IPS-18a (cell line): ENCODE data around the gene TOP2A.

Source experiments
- H3K27ac ChIP-seq: one replicate; pipeline ENCODE4 v1.5.1; 2013; ENCODE audit warnings: low read length
- H3K27me3 ChIP-seq: one replicate; pipeline ENCODE4 v1.6.1; 2013; ENCODE audit warnings: mild to moderate bottlenecking, low read length; ENCODE audit not compliant: control insufficient read depth, insufficient read depth
- H3K36me3 ChIP-seq: one replicate; pipeline ENCODE4 v1.6.1; 2013; ENCODE audit warnings: low read depth, low read length; ENCODE audit not compliant: control insufficient read depth
- H3K4me1 ChIP-seq: one replicate; pipeline ENCODE4 v1.6.1; 2013; ENCODE audit warnings: low read depth, low read length; ENCODE audit not compliant: control insufficient read depth
- H3K4me3 ChIP-seq: one replicate; pipeline ENCODE4 v1.5.1; 2013; ENCODE audit warnings: low read length
- H3K9ac ChIP-seq: one replicate; pipeline ENCODE4 v1.6.1; 2013; ENCODE audit warnings: mild to moderate bottlenecking, low read length, moderate library complexity
- H3K9me3 ChIP-seq: one replicate; pipeline ENCODE4 v1.6.1; 2013; ENCODE audit warnings: low read depth, low read length; ENCODE audit not compliant: control insufficient read depth

TOP2A gene

GRCh38 chr17:40458851-40459482 is 41.3 kb upstream of the TOP2A start:
- Histone ChIP-seq H3K9me3 (no peaks in the 10 kb centered on the region), H3K9ac (no peak overlapping the region), H3K36me3 (peaks cover 13% of the 10 kb centered on the region), H3K27me3 (no peaks in the 10 kb centered on the region), H3K4me1 (peaks cover 21% of the 10 kb centered on the region), H3K4me3 (no peak overlapping the region), H3K27ac (no peak overlapping the region)

DNA sequence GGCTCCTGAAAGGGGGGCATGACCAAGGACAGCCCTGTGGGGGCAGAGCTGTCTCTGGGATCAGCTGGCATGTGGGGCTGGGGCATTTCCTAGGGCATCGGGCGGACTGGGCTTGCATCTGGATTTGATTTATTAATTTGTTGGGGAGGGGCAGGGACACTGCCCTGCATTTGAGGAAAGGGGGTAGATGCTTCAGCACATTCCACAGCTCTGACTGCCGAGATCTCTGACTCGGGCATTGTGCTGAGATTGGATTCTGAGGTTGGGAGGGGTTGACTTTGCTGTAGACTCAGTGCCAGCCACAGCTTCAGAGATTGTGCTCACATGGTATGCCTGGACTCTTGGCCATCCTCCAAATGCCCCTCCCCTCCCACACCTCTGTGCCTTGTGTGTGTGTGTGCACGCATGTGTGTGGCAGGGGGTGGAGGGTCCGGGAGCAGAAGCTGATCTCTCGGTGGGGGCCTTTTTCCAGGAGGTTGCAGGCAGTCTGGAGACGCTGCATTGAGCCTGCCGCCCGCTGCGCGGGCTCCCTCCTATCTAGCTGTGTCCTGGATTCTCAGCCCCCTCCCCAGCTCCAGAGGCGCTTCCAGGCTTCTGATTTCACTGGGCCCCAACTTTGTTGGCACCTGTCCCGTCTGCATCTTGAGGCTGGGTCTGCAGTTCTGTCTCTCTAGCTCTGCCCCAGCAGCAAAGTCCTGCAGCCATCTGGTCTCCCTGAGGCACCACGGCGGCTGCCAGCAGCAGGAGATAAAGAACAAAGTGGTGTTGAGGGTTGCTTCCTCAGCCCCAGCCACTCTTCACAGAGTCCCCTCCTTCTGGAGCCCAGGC is 40.5 kb upstream of the TOP2A start:
- H3K4me3 ChIP-seq = no peak overlapping the region

DNA sequence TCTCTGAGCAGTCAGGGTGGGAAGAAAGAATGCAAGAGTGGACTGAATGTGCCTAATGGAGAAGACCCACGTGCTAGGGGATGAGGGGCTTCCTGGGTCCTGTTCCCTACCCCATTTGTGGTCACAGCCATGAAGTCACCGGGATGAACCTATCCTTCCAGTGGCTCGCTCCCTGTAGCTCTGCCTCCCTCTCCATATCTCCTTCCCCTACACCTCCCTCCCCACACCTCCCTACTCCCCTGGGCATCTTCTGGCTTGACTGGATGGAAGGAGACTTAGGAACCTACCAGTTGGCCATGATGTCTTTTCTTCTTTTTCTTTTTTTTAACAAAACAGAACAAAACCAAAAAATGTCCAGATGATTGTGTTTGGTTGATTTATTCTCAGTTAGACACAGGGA is 39.7 kb upstream of the TOP2A start:
- no peaks in the 10 kb centered on the region for H3K9me3 ChIP-seq
- H3K27ac ChIP-seq = no peak overlapping the region
- peaks cover 11% of the 10 kb centered on the region for H3K4me1 ChIP-seq
- H3K36me3 ChIP-seq = peaks cover 23% of the 10 kb centered on the region
- no peak overlapping the region for H3K4me3 ChIP-seq
- no peak overlapping the region for H3K9ac ChIP-seq
- H3K27me3 ChIP-seq = no peaks in the 10 kb centered on the region

More for the DNA sequence above, 40.5 kb upstream of the TOP2A start:
- H3K9me3 ChIP-seq = no peaks in the 10 kb centered on the region
- no peak overlapping the region for H3K9ac ChIP-seq
- H3K27me3 ChIP-seq = no peaks in the 10 kb centered on the region
- no peak overlapping the region for H3K27ac ChIP-seq
- H3K4me1 ChIP-seq = peaks cover 19% of the 10 kb centered on the region
- peaks cover 20% of the 10 kb centered on the region for H3K36me3 ChIP-seq

- Histone ChIP-seq H3K9me3 (no peaks in the 10 kb centered on the region), H3K27me3 (no peaks in the 10 kb centered on the region), H3K9ac (no peak overlapping the region), H3K4me3 (no peak overlapping the region), H3K36me3 (peaks cover 23% of the 10 kb centered on the region), H3K27ac (no peak overlapping the region), H3K4me1 (peaks cover 9% of the 10 kb centered on the region)
Observed at GRCh38 chr17:40456396-40456951, 38.8 kb upstream of the TOP2A start.

DNA sequence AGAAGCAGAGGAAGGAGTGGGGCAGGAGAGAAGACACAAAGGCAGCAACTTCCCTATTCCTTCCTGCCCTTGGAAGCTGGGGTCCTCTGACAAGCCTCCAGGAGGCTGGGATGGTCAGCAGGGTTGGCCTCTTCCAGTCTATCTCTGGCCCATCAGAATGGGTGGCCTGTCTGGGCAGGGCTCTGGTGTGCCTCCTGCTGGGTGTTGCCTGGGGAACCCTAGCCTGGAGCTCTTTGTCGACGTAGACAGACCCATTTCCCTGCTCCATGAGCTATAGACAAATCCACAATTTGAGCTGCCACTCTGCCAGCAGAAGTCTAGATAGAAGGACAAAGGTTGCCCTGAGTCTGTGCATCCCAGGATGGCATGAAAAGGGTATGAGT is 36.9 kb upstream of the TOP2A start:
- Histone ChIP-seq H3K9me3 (no peaks in the 10 kb centered on the region), H3K27ac (no peak overlapping the region), H3K27me3 (no peaks in the 10 kb centered on the region), H3K4me3 (no peak overlapping the region), H3K9ac (no peak overlapping the region), H3K4me1 (peaks cover 12% of the 10 kb centered on the region), H3K36me3 (peaks cover 23% of the 10 kb centered on the region)

DNA sequence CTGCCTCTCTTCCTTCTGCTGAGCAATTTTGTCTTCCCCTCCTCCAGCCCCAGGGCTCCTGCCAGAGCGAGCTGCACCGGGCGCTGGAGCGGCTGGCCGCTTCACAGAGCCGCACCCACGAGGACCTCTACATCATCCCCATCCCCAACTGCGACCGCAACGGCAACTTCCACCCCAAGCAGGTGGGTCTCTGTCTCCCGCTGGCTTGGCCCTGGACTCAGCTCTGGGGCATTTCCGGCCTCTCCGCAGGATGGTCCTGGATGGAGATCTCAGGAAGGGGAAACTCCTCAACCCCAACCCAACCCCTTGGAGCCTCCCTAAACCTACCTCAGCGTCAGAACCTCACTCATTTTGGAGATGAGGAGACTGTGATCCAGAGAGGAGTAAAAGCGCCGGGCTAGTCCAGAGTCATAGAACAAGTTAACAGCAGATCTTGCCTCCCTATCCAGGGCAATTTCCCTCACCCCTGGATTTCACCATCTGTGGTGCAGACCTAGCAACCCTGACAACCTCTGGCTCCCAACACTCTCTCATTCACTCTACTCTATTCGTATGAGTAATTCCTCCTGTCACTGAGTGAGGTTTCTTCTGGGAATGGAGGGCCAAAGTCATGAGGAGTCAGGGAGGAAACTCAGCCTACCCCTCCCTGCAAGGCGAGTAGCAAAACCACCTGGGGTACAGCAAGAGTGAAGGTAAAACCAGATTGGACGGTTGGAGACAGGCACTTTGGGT is 36.4 kb upstream of the TOP2A start:
- Histone ChIP-seq H3K27ac (no peak overlapping the region), H3K9me3 (no peaks in the 10 kb centered on the region), H3K27me3 (no peaks in the 10 kb centered on the region), H3K4me3 (no peak overlapping the region), H3K36me3 (peaks cover 23% of the 10 kb centered on the region), H3K4me1 (peaks cover 12% of the 10 kb centered on the region), H3K9ac (no peak overlapping the region)

DNA sequence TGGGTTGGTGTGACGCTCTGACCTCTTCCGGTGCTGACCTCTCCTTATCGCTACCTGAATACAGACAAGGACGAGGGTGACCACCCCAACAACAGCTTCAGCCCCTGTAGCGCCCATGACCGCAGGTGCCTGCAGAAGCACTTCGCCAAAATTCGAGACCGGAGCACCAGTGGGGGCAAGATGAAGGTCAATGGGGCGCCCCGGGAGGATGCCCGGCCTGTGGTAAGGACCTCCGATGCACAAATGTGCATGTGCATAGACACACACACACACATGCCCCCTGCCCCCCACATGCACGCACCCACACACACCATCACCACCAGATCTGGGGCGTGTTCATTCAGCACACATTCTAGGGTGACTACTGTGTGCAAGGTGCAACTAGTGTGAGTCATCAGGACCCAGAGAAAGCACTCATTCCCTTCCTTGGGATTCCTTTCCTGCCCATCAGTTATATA is 35.3 kb upstream of the TOP2A start:
- Histone ChIP-seq H3K36me3 (peaks cover 23% of the 10 kb centered on the region), H3K4me3 (no peak overlapping the region), H3K9me3 (no peaks in the 10 kb centered on the region), H3K27ac (no peak overlapping the region), H3K9ac (no peak overlapping the region), H3K27me3 (no peaks in the 10 kb centered on the region), H3K4me1 (peaks cover 13% of the 10 kb centered on the region)

DNA sequence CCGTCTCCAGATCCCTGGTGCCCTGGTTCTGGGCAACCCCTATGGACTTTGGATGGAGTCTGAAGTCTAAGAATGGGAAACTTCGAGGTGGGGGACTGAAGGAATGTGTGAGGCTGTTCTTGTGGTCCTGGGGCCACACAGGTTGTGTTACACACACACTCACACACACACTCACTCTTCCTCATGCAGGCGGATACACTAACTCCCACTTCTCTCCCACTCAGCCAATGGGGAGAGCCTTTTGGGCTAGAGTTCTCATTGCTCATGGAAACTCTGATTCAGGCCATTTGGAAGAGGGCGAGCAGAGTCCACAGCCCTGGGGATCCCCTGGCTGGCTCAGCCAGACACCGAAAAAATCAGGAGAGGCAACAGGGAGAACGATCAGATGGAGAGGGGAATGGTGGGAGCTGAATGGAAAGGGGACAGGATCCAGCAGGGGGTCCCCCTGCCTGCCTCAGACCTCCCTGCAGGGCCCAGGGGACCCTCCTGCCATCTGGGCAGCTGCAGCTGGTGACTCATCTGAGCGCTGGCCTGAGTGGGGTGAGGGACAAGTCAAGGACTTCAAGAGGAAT is 34.6 kb upstream of the TOP2A start:
- H3K9ac ChIP-seq = no peak overlapping the region
- H3K27me3 ChIP-seq = no peaks in the 10 kb centered on the region
- no peak overlapping the region for H3K27ac ChIP-seq
- no peaks in the 10 kb centered on the region for H3K9me3 ChIP-seq
- peaks cover 23% of the 10 kb centered on the region for H3K36me3 ChIP-seq
- peaks cover 7% of the 10 kb centered on the region for H3K4me1 ChIP-seq
- no peak overlapping the region for H3K4me3 ChIP-seq

- Histone ChIP-seq H3K9me3 (no peaks in the 10 kb centered on the region), H3K36me3 (peaks cover 23% of the 10 kb centered on the region), H3K4me1 (peaks cover 7% of the 10 kb centered on the region), H3K27ac (no peak overlapping the region), H3K9ac (no peak overlapping the region), H3K27me3 (no peaks in the 10 kb centered on the region), H3K4me3 (no peak overlapping the region)
Observed at GRCh38 chr17:40451420-40451819, 33.7 kb upstream of the TOP2A start.

DNA sequence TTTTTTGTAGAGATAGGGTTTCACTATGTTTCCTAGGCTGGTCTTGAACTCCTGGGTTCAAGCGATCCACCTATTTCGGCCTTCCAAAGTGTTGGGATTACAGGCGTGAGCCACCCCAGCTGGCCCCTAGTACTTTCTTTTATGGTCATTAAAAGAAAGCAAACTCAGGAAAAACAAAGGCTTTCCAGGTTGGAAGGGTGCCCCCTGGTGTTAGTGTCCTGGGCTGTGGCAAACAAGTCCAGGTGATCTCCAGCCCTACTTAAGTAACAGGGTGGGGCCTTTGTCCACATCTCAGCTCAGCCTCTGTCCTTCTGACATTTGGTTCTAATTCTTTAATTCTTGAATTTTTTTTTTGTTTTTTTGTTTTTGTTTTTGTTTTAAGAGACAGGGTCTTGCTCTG is 32.5 kb upstream of the TOP2A start:
- Histone ChIP-seq H3K4me3 (no peak overlapping the region), H3K27ac (no peak overlapping the region), H3K9ac (no peak overlapping the region), H3K4me1 (peaks cover 13% of the 10 kb centered on the region), H3K36me3 (peaks cover 18% of the 10 kb centered on the region), H3K9me3 (no peaks in the 10 kb centered on the region), H3K27me3 (no peaks in the 10 kb centered on the region)

DNA sequence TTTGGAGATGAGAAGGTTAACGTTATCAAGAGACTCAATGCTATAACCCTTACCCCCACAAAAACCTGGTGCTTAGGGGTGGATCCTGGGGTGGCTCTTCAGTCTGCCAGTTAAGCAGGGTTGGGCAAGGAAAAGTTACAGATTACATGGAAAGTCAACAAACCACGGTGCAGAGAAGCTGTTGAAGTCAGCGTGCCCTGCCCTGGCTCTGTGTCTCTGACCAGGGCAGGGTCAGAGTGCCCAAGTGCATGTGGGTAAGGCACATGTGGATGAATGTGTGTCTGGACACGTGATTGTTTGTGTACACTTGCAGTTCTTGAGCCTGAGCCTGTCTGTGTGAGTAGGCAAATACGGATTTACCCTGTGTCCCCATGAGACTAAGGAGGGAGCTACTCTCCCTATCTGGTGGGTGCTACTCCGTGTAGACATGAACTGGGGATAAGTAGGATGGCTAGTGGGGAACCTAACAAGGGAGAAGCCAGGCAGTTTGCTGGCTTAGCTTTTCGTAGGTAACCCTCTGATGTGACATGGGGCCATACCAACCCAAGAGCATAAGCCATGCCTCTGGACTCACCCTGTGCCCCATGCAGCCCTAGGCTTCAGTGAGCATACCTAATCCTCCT is 31.1 kb upstream of the TOP2A start:
- Histone ChIP-seq H3K9ac (no peak overlapping the region), H3K27ac (no peak overlapping the region), H3K36me3 (peaks cover 7% of the 10 kb centered on the region), H3K4me3 (no peak overlapping the region), H3K4me1 (peaks cover 23% of the 10 kb centered on the region), H3K27me3 (peaks cover 5% of the 10 kb centered on the region), H3K9me3 (no peaks in the 10 kb centered on the region)
